Stimulated activated CD4-positive, alpha-beta T cell treated with anti-CD3 and anti-CD28 coated beads, Interleukin-1b, Interleukin-23, amount 100 ng/mL, for 4 hours (primary cell): ENCODE data around the gene NCKAP5.

Experiments used
- DNase-seq, 2 donors: peaks; one replicate each; pipeline ENCODE4 v3.0.0-alpha.2; 2020; ENCODE audit warnings: low read depth in 2 of 2

Gene NCKAP5

GRCh38 chr2:132668189-132668823 lies 900.0 kb downstream of the NCKAP5 start:
- DNase-seq: no peak

GRCh38 chr2:132667706-132668105 lies 900.6 kb downstream of the NCKAP5 start:
- DNase-seq: no peak

GRCh38 chr2:132665401-132666140 lies 902.7 kb downstream of the NCKAP5 start:
- DNase-seq: no peak

GRCh38 chr2:132664096-132664495 lies 904.2 kb downstream of the NCKAP5 start:
- no peak for DNase-seq

GRCh38 chr2:132662732-132663131 lies 905.5 kb downstream of the NCKAP5 start:
- no peak for DNase-seq

- DNase-seq: no peak
These were observed 908.9 kb downstream of the NCKAP5 start for GRCh38 chr2:132659331-132659730.

- DNase-seq: no peak
These were observed 911.8 kb downstream of the NCKAP5 start for GRCh38 chr2:132656266-132656975.

GRCh38 chr2:132654968-132655367 lies 913.3 kb downstream of the NCKAP5 start:
- DNase-seq: no peak

- DNase-seq: no peak
These were observed 913.9 kb downstream of the NCKAP5 start for GRCh38 chr2:132654335-132654734.

- no peak for DNase-seq
These were observed 915.8 kb downstream of the NCKAP5 start for GRCh38 chr2:132652474-132652873.

- no peak for DNase-seq
These were observed 916.9 kb downstream of the NCKAP5 start for GRCh38 chr2:132651115-132652045.

GRCh38 chr2:132646540-132647108 lies 921.6 kb downstream of the NCKAP5 start:
- no peak for DNase-seq

- DNase-seq: no peak
These were observed 922.3 kb downstream of the NCKAP5 start for GRCh38 chr2:132645722-132646539.

GRCh38 chr2:132645176-132645575 lies 923.1 kb downstream of the NCKAP5 start:
- DNase-seq: no peak

- DNase-seq: no peak
These were observed 925.8 kb downstream of the NCKAP5 start for GRCh38 chr2:132642415-132642814.

GRCh38 chr2:132641819-132642218 lies 926.4 kb downstream of the NCKAP5 start:
- no peak for DNase-seq

- no peak for DNase-seq
These were observed 928.1 kb downstream of the NCKAP5 start for GRCh38 chr2:132640116-132640515.

GRCh38 chr2:132638313-132639040 lies 929.8 kb downstream of the NCKAP5 start:
- no peak for DNase-seq

- no peak for DNase-seq
These were observed 931.9 kb downstream of the NCKAP5 start for GRCh38 chr2:132636346-132636745.

- no peak for DNase-seq
These were observed 934.6 kb downstream of the NCKAP5 start for GRCh38 chr2:132633635-132634034.
